ENCODE measurements around the gene GABRB1.

GABRB1 gene

DNA sequence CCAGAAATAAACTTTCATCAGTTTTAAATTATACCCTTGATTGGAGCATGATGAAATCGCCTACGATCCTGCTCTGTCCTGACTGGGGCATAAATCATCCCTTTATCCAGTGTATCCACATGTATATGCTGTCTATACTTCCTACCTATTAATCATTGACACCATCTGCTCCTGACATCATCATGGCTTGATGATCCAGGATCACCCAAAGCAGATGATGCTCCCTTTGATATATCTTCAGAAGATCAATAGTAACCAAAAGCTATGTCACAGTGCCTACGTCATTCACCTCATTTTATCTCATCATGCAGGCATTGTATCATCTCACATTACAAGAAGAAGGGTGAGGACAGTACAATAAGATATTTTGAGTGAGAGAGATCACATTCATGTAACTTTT is 294.7 kb downstream of the GABRB1 start:
- Histone ChIP-seq H3K9ac (ENCODE audit: low read depth, low read length) (no peak overlapping the region), H3K4me1 (ENCODE audit: insufficient read depth, low read length) (no peaks in the 10 kb centered on the region), H3K9me3 (ENCODE audit: insufficient read depth, low read depth, low read length) (no peaks in the 10 kb centered on the region), H3K36me3 (ENCODE audit: insufficient read depth, low read depth, low read length) (no peaks in the 10 kb centered on the region), H3K4me3 (ENCODE audit: low read length) (no peak overlapping the region), H3K27ac (ENCODE audit: low read length) (no peak overlapping the region), H3K27me3 (ENCODE audit: insufficient read depth, low read length) (no peaks in the 10 kb centered on the region)

DNA sequence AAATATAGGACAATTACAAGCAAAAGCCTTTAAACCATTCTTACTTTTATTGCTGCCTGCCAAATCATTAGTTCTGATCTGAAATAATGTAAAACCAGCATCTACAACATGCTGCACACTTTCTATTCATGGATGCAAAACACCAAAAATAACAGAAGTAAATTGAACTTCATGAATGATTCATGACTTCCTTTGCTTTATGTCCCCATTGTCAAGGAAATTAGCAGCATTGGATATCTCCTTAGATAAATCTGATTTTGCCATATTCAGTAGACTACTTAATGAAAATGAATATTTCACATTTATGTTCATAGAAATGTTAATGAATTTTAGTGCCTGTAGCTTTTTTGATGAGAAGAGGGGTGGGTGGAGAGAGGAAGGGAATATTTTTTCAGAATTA is 299.5 kb downstream of the GABRB1 start:
- H3K4me1 ChIP-seq (ENCODE audit: insufficient read depth, low read length): no peaks in the 10 kb centered on the region
- H3K27me3 ChIP-seq (ENCODE audit: insufficient read depth, low read length): no peaks in the 10 kb centered on the region
- no peaks in the 10 kb centered on the region for H3K9me3 ChIP-seq (ENCODE audit: insufficient read depth, low read depth, low read length)
- H3K27ac ChIP-seq (ENCODE audit: low read length): no peak overlapping the region
- H3K9ac ChIP-seq (ENCODE audit: low read depth, low read length): no peak overlapping the region
- H3K4me3 ChIP-seq (ENCODE audit: low read length): no peak overlapping the region
- no peaks in the 10 kb centered on the region for H3K36me3 ChIP-seq (ENCODE audit: insufficient read depth, low read depth, low read length)

DNA sequence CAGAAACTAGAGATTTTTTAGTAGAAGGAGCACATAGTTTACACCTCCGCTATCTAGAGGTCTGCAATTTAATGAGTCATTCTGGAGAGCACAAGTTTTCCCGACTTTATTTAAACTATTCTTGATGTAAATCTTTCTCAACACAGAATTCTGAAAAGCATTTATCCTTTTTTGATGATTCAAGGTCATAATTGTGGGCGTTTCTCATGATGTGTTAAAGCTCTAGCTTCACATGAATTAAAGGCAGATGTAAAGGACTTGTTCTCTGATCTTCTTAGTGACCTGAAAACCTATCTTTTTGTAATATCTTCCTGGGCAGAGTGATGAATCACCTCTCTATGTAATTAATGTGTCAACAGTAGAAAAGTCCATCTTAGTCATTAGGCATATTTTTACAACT is 303.3 kb downstream of the GABRB1 start:
- Histone ChIP-seq H3K27me3 (ENCODE audit: insufficient read depth, low read length) (no peaks in the 10 kb centered on the region), H3K4me3 (ENCODE audit: low read length) (no peak overlapping the region), H3K4me1 (ENCODE audit: insufficient read depth, low read length) (no peaks in the 10 kb centered on the region), H3K9ac (ENCODE audit: low read depth, low read length) (no peak overlapping the region), H3K36me3 (ENCODE audit: insufficient read depth, low read depth, low read length) (no peaks in the 10 kb centered on the region), H3K9me3 (ENCODE audit: insufficient read depth, low read depth, low read length) (no peaks in the 10 kb centered on the region), H3K27ac (ENCODE audit: low read length) (no peak overlapping the region)

DNA sequence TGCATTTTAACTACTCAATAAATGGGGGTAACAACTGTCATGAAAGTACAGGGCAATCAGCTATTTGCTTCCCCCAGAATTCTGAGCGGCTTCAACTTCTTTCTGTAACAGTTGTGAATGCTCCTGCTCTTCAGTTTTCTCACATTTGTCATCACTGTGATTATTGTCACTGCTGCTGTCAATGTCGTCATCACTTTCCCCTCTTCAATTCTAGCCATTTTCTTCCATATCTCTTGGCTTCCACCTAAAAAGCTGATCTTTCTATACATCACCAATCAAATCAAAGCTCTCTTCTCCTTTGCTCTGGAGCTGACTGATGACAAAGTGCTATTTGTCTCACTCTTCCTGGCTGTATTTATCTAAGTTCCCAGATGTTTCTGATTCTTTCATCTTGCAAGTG is 306.5 kb downstream of the GABRB1 start:
- Histone ChIP-seq H3K4me1 (ENCODE audit: insufficient read depth, low read length) (no peaks in the 10 kb centered on the region), H3K27ac (ENCODE audit: low read length) (no peak overlapping the region), H3K36me3 (ENCODE audit: insufficient read depth, low read depth, low read length) (no peaks in the 10 kb centered on the region), H3K9me3 (ENCODE audit: insufficient read depth, low read depth, low read length) (no peaks in the 10 kb centered on the region), H3K4me3 (ENCODE audit: low read length) (no peak overlapping the region), H3K27me3 (ENCODE audit: insufficient read depth, low read length) (no peaks in the 10 kb centered on the region), H3K9ac (ENCODE audit: low read depth, low read length) (no peak overlapping the region)

DNA sequence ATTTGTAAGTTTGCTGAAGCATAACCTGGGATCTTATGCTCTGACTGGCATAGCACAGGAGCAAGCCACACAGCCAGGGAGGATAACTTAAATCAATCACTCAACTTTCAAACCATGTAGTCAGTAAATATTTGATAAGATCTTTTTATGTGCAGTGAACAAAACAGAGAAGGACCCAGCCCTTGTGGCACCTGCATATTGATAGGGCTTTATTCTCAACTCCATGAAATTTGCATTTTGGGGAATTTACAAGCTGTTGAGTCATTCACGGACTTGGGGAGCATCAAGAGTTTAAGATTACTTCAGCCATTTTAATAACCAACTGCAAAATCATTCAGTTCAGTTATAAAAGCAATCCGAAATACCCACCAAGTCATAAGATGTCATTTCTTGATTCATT is 309.5 kb downstream of the GABRB1 start:
- Histone ChIP-seq H3K36me3 (ENCODE audit: insufficient read depth, low read depth, low read length) (no peaks in the 10 kb centered on the region), H3K4me3 (ENCODE audit: low read length) (no peak overlapping the region), H3K27ac (ENCODE audit: low read length) (no peak overlapping the region), H3K9ac (ENCODE audit: low read depth, low read length) (no peak overlapping the region), H3K27me3 (ENCODE audit: insufficient read depth, low read length) (no peaks in the 10 kb centered on the region), H3K4me1 (ENCODE audit: insufficient read depth, low read length) (no peaks in the 10 kb centered on the region), H3K9me3 (ENCODE audit: insufficient read depth, low read depth, low read length) (no peaks in the 10 kb centered on the region)

DNA sequence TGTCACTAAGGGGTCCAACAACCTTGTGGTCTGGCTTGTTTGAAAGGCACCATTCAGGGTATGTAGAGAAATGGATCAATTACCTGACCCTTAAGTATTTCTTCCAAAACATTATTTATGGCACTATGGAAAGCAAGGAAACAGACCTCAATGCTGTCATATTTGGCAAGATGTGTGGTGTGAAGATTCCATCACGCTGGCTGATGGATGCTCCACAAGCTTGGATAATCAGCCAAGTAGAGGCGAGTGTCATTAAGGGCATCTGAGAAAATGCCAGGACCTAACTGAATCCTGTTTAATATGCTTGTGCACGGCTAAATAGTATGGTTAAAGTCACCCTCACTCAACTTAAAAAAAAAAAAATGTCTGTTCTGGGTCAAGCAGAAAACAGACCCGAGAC is 311.4 kb downstream of the GABRB1 start:
- Histone ChIP-seq H3K4me1 (ENCODE audit: insufficient read depth, low read length) (no peaks in the 10 kb centered on the region), H3K9me3 (ENCODE audit: insufficient read depth, low read depth, low read length) (no peaks in the 10 kb centered on the region), H3K27me3 (ENCODE audit: insufficient read depth, low read length) (no peaks in the 10 kb centered on the region), H3K27ac (ENCODE audit: low read length) (no peak overlapping the region), H3K9ac (ENCODE audit: low read depth, low read length) (no peak overlapping the region), H3K36me3 (ENCODE audit: insufficient read depth, low read depth, low read length) (no peaks in the 10 kb centered on the region), H3K4me3 (ENCODE audit: low read length) (no peak overlapping the region)

DNA sequence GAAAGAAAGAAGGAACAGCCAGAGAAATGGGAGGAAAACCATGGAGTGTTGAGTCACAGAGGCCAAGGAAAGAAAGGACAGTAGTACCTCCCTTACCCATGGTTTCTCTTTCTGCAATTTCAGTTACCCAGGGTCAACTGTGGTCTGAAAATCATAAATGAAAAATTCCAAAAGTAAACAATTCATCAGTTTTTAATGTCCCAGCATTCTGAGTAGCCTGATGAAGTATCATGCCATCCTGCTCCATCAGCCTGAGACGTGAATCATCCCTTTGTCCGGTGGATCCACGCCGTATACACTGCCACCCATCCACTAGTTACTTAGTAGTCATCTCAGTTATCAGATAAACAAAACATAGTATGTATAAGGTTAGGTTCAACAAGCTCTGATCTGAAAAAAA is 318.0 kb downstream of the GABRB1 start:
- Histone ChIP-seq H3K9me3 (ENCODE audit: insufficient read depth, low read depth, low read length) (no peaks in the 10 kb centered on the region), H3K9ac (ENCODE audit: low read depth, low read length) (no peak overlapping the region), H3K27me3 (ENCODE audit: insufficient read depth, low read length) (no peaks in the 10 kb centered on the region), H3K4me1 (ENCODE audit: insufficient read depth, low read length) (no peaks in the 10 kb centered on the region), H3K27ac (ENCODE audit: low read length) (no peak overlapping the region), H3K4me3 (ENCODE audit: low read length) (no peak overlapping the region), H3K36me3 (ENCODE audit: insufficient read depth, low read depth, low read length) (no peaks in the 10 kb centered on the region)

DNA sequence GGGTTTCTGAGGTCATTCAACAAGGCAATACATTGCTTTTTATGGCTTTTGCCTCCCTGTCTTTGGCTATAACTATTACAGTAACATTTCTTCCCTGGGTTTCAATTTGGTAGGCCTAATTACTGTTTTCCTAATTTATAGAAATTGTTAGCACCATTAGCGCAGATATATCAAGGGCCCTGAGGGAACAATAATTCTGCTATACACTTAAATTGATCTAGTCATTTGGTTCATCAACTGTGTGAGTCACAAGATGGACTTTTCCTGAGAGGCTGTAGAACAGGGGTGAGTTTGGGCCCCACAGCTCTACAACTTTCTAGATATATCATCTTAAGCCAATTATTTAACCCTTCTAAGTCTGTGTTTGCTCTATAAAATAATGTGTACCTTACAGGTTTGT is 324.2 kb downstream of the GABRB1 start:
- no peaks in the 10 kb centered on the region for H3K27me3 ChIP-seq (ENCODE audit: insufficient read depth, low read length)
- H3K36me3 ChIP-seq (ENCODE audit: insufficient read depth, low read depth, low read length): no peaks in the 10 kb centered on the region
- no peak overlapping the region for H3K9ac ChIP-seq (ENCODE audit: low read depth, low read length)
- no peaks in the 10 kb centered on the region for H3K9me3 ChIP-seq (ENCODE audit: insufficient read depth, low read depth, low read length)
- H3K27ac ChIP-seq (ENCODE audit: low read length): no peak overlapping the region
- H3K4me3 ChIP-seq (ENCODE audit: low read length): no peak overlapping the region
- no peaks in the 10 kb centered on the region for H3K4me1 ChIP-seq (ENCODE audit: insufficient read depth, low read length)

DNA sequence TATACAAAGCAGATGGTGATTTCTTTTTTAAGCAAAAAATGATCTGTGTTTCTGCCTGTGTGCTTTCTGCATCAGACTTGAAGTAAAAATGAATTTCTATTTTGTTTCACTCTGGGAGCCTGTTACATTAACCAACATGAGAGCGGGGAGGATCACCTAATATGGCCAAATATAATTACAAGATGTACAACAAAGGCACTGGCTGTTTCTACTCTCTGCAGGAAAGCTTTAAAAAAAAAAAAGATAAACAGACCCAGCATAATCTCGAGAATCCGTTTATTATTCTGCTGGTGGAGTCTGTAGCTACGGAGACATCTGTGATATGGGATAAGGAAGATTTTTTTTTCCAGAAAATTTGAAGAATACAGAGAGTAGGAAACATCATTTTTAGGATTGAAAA is 328.5 kb downstream of the GABRB1 start:
- no peak overlapping the region for H3K9ac ChIP-seq (ENCODE audit: low read depth, low read length)
- H3K9me3 ChIP-seq (ENCODE audit: insufficient read depth, low read depth, low read length): no peaks in the 10 kb centered on the region
- H3K4me3 ChIP-seq (ENCODE audit: low read length): no peak overlapping the region
- H3K4me1 ChIP-seq (ENCODE audit: insufficient read depth, low read length): no peaks in the 10 kb centered on the region
- H3K36me3 ChIP-seq (ENCODE audit: insufficient read depth, low read depth, low read length): no peaks in the 10 kb centered on the region
- no peaks in the 10 kb centered on the region for H3K27me3 ChIP-seq (ENCODE audit: insufficient read depth, low read length)
- no peak overlapping the region for H3K27ac ChIP-seq (ENCODE audit: low read length)

DNA sequence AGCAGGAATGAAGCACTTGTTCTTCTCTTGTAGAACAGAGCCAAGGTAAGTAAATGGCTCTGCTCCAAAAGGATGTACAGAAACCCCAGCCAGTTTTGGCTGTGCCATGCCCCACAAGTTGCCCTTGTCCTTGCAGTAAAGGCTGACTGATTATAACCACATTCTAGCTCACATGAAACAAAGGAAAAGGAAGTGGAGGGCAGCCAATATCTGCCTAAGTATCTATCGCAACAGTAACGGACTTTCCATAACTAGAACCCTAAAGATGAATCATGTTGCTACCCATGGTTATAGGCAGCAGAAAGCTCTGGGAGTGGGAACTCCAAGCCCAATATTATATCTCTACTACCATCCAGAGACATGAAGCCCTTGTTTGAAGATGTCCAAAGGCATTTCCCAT is 336.4 kb downstream of the GABRB1 start:
- no peaks in the 10 kb centered on the region for H3K36me3 ChIP-seq (ENCODE audit: insufficient read depth, low read depth, low read length)
- H3K9ac ChIP-seq (ENCODE audit: low read depth, low read length): no peak overlapping the region
- no peaks in the 10 kb centered on the region for H3K4me1 ChIP-seq (ENCODE audit: insufficient read depth, low read length)
- H3K4me3 ChIP-seq (ENCODE audit: low read length): no peak overlapping the region
- H3K9me3 ChIP-seq (ENCODE audit: insufficient read depth, low read depth, low read length): no peaks in the 10 kb centered on the region
- H3K27ac ChIP-seq (ENCODE audit: low read length): no peak overlapping the region
- H3K27me3 ChIP-seq (ENCODE audit: insufficient read depth, low read length): no peaks in the 10 kb centered on the region

DNA sequence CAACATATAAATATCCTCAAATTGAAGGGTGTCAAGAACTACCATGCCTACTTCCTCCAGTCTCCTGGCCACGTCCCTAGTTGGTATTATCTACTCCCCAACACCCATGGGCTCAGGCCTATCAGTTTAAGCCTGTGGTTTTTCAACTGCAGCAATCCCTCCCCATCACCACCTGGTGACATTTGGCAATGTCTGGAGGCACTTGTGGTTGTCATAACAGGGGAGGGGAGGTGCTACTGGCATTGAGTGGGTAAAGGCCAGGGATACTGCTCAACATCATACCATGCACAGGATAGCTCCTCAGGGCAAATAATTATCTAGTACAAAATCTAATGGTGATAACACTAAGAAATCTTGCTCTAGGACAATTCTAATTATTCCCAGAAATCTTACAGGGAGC is 336.8 kb downstream of the GABRB1 start:
- Histone ChIP-seq H3K9me3 (ENCODE audit: insufficient read depth, low read depth, low read length) (no peaks in the 10 kb centered on the region), H3K9ac (ENCODE audit: low read depth, low read length) (no peak overlapping the region), H3K27ac (ENCODE audit: low read length) (no peak overlapping the region), H3K27me3 (ENCODE audit: insufficient read depth, low read length) (no peaks in the 10 kb centered on the region), H3K4me3 (ENCODE audit: low read length) (no peak overlapping the region), H3K36me3 (ENCODE audit: insufficient read depth, low read depth, low read length) (no peaks in the 10 kb centered on the region), H3K4me1 (ENCODE audit: insufficient read depth, low read length) (no peaks in the 10 kb centered on the region)

DNA sequence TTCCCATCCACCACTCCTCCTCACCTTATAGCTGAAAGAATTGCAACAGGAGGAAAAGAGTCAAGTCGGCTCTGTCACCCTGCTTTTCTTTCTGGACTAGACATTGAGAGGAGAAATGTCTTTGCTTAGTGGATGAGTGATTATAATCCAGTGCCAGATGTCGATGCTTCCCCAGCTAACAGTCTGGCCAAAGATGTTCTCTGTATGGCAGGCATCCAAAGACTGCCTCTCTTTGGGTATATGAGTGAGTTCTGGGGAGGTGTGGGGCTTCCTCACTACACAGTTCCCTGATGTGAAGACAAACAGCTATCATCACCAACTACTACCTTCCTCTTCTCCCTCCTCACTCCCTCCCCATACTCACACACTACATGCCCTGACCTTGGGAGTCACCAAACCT is 341.2 kb downstream of the GABRB1 start:
- H3K27me3 ChIP-seq (ENCODE audit: insufficient read depth, low read length): no peaks in the 10 kb centered on the region
- H3K9ac ChIP-seq (ENCODE audit: low read depth, low read length): no peak overlapping the region
- H3K4me1 ChIP-seq (ENCODE audit: insufficient read depth, low read length): no peaks in the 10 kb centered on the region
- H3K9me3 ChIP-seq (ENCODE audit: insufficient read depth, low read depth, low read length): no peaks in the 10 kb centered on the region
- H3K27ac ChIP-seq (ENCODE audit: low read length): no peak overlapping the region
- no peaks in the 10 kb centered on the region for H3K36me3 ChIP-seq (ENCODE audit: insufficient read depth, low read depth, low read length)
- no peak overlapping the region for H3K4me3 ChIP-seq (ENCODE audit: low read length)

DNA sequence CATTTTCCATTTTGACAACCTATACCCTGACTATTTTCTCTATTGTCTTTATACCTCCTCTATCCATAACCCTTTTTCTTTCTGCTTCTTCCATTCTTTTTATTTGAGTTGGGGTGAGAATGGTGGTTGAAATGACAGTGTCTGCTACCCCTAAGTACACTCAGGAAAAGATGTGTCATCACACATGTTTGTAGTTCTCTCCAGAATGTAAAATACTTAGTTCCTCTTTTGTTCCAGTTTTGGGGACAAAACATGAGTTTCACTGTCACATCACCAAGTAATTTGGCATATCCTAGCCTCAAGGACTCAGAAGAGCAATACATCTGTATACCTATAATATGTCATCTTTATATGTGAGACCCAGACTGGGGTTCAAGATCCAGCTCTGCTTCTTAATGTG is 341.8 kb downstream of the GABRB1 start:
- Histone ChIP-seq H3K36me3 (ENCODE audit: insufficient read depth, low read depth, low read length) (no peaks in the 10 kb centered on the region), H3K9ac (ENCODE audit: low read depth, low read length) (no peak overlapping the region), H3K4me3 (ENCODE audit: low read length) (no peak overlapping the region), H3K27me3 (ENCODE audit: insufficient read depth, low read length) (no peaks in the 10 kb centered on the region), H3K4me1 (ENCODE audit: insufficient read depth, low read length) (no peaks in the 10 kb centered on the region), H3K9me3 (ENCODE audit: insufficient read depth, low read depth, low read length) (no peaks in the 10 kb centered on the region), H3K27ac (ENCODE audit: low read length) (no peak overlapping the region)
